ENCODE data around the gene MKNK1. TPM values are rescaled to one million over a fixed set of nuclear protein-coding genes. Genes with fewer than 3 reads are reported as not detected.

The MKNK1 gene
- total and polyA plus RNA-seq, 4 donors, result 29.4 to 83.5 (median 62.8) TPM

- Histone ChIP-seq H3K36me3 (ENCODE audit: control insufficient read depth in 4 of 4, insufficient read depth in 4 of 4, low read length in 4 of 4) (peaks cover 9 to 41% (median 17%) of the 10 kb centered on the region in 4 donors), H3K27me3 (ENCODE audit: control insufficient read depth in 3 of 3, insufficient read depth in 3 of 3, low read length in 2 of 3) (no peaks in the 10 kb centered on the region), H3K4me1 (ENCODE audit: control insufficient read depth in 5 of 5, insufficient read depth in 5 of 5, low read length in 5 of 5) (peaks cover 0 to 2% (median 0%) of the 10 kb centered on the region in 5 donors), H3K27ac (ENCODE audit: low read depth in 1 of 2, low read length in 1 of 2) (no peak overlapping the region), H3K9ac (ENCODE audit: insufficient read depth in 1 of 2, low read length in 2 of 2) (no peak overlapping the region), H3K9me3 (ENCODE audit: control insufficient read depth in 4 of 4, insufficient read depth in 3 of 4, low read length in 3 of 4) (no peaks in the 10 kb centered on the region), H3K4me3 (no peak overlapping the region)
- no peak for TF ChIP-seq CTCF (IDR thresholded peaks at IDR 0.05; ENCODE audit: control extremely low read depth, extremely low read depth)
- DNase-seq (no peak), ATAC-seq (ENCODE audit: insufficient read depth, low FRiP score) (no peak)
- 76 to 78% methylated on average over 12 of the region's 12 CpGs for WGBS, 2 donors
Observed at GRCh38 chr1:46585312-46585938, 18.6 kb downstream of the MKNK1 start.

GRCh38 chr1:46583494-46583893, 20.6 kb downstream of the MKNK1 start:
- Histone ChIP-seq H3K4me1 (ENCODE audit: control insufficient read depth in 5 of 5, insufficient read depth in 5 of 5, low read length in 5 of 5) (peaks cover 0 to 2% (median 0%) of the 10 kb centered on the region in 5 donors), H3K4me3 (no peak overlapping the region), H3K27me3 (ENCODE audit: control insufficient read depth in 3 of 3, insufficient read depth in 3 of 3, low read length in 2 of 3) (no peaks in the 10 kb centered on the region), H3K36me3 (ENCODE audit: control insufficient read depth in 4 of 4, insufficient read depth in 4 of 4, low read length in 4 of 4) (peaks cover 8 to 35% (median 12%) of the 10 kb centered on the region in 4 donors), H3K27ac (ENCODE audit: low read depth in 1 of 2, low read length in 1 of 2) (no peak overlapping the region), H3K9ac (ENCODE audit: insufficient read depth in 1 of 2, low read length in 2 of 2) (no peak overlapping the region), H3K9me3 (ENCODE audit: control insufficient read depth in 4 of 4, insufficient read depth in 3 of 4, low read length in 3 of 4) (no peaks in the 10 kb centered on the region)
- whole genome bisulfite sequencing, 2 donors, result 91% methylated on average over 5 of the region's 5 CpGs
- TF ChIP-seq CTCF (IDR thresholded peaks at IDR 0.05; ENCODE audit: control extremely low read depth, extremely low read depth), result no peak
- DNase-seq (no peak), ATAC-seq (ENCODE audit: insufficient read depth, low FRiP score) (no peak)

- Histone ChIP-seq H3K27ac (ENCODE audit: low read depth in 1 of 2, low read length in 1 of 2) (no peak overlapping the region), H3K27me3 (ENCODE audit: control insufficient read depth in 3 of 3, insufficient read depth in 3 of 3, low read length in 2 of 3) (no peaks in the 10 kb centered on the region), H3K4me3 (no peak overlapping the region), H3K9ac (ENCODE audit: insufficient read depth in 1 of 2, low read length in 2 of 2) (no peak overlapping the region), H3K36me3 (ENCODE audit: control insufficient read depth in 4 of 4, insufficient read depth in 4 of 4, low read length in 4 of 4) (peaks cover 8 to 35% (median 13%) of the 10 kb centered on the region in 4 donors), H3K4me1 (ENCODE audit: control insufficient read depth in 5 of 5, insufficient read depth in 5 of 5, low read length in 5 of 5) (peaks cover 0 to 2% (median 0%) of the 10 kb centered on the region in 5 donors), H3K9me3 (ENCODE audit: control insufficient read depth in 4 of 4, insufficient read depth in 3 of 4, low read length in 3 of 4) (no peaks in the 10 kb centered on the region)
- 37 to 71% methylated on average over 7 of the region's 7 CpGs for WGBS, 2 donors
- DNase-seq (no peak), ATAC-seq (ENCODE audit: insufficient read depth, low FRiP score) (no peak)
- no peak for TF ChIP-seq CTCF (IDR thresholded peaks at IDR 0.05; ENCODE audit: control extremely low read depth, extremely low read depth)
Observed at GRCh38 chr1:46582972-46583371, 21.1 kb downstream of the MKNK1 start.
